HG03442 (cell line): ENCODE data around the gene STIP1.

Source experiments
- ATAC-seq: cut with Tn5 transposase; IDR thresholded peaks from one replicate; pipeline ENCODE4 v1.9.1; 2021; ENCODE audit warnings: mild to moderate bottlenecking, moderate library complexity; ENCODE audit not compliant: unreplicated experiment

The STIP1 gene

GRCh38 chr11:64249563-64250414 lies 63.8 kb downstream of the STIP1 start:
- no peak for ATAC-seq

GRCh38 chr11:64250415-64251015 lies 64.5 kb downstream of the STIP1 start:
- no peak for ATAC-seq

GRCh38 chr11:64251016-64251752 lies 65.2 kb downstream of the STIP1 start, which contains the start of gene PLCB3:
Gene PLCB3 (plus strand): TSS chr11:64251530. CDS start chr11:64251650, 120 bp downstream.
- peak; percentile 48 for ATAC-seq

- no peak for ATAC-seq
Observed at GRCh38 chr11:64251753-64252002, 65.7 kb downstream of the STIP1 start.

GRCh38 chr11:64252003-64252872 lies 66.3 kb downstream of the STIP1 start:
- ATAC-seq = no peak

GRCh38 chr11:64253043-64253442 lies 67.1 kb downstream of the STIP1 start:
- ATAC-seq = no peak

GRCh38 chr11:64253481-64253880 lies 67.5 kb downstream of the STIP1 start:
- no peak for ATAC-seq
